ENCODE data around the gene SORCS2. TPM values are rescaled to one million over a fixed set of nuclear protein-coding genes. Genes with fewer than 3 reads are reported as not detected.

SORCS2 gene
- total RNA-seq, 4 donors from 2014 or later, result 2.0 to 7.4 (median 3.6) TPM

GRCh38 chr4:7425124-7425523 lies 232.8 kb downstream of the SORCS2 start:
- Histone ChIP-seq H3K27me3 (no peaks in the 10 kb centered on the region), H3K4me1 (peaks cover 0 to 9% (median 0%) of the 10 kb centered on the region in 3 donors), H3K9me3 (no peaks in the 10 kb centered on the region), H3K4me3 (no peak overlapping the region), H3K36me3 (no peaks in the 10 kb centered on the region), H3K27ac (no peak overlapping the region)
- TF ChIP-seq CTCF (IDR thresholded peaks at IDR 0.05), result no peak
- TF ChIP-seq POLR2AphosphoS5 (IDR thresholded peaks at IDR 0.05), result no peak
- TF ChIP-seq POLR2A (IDR thresholded peaks at IDR 0.05), result no peak
- no peak for TF ChIP-seq EP300 (IDR thresholded peaks at IDR 0.05)
- WGBS, 2 donors (ENCODE audit: low coverage in 1 of 2), result 78 to 92% methylated on average over 6 to 8 of the region's 13 CpGs
- ATAC-seq, result no peak

- TF ChIP-seq POLR2AphosphoS5 (IDR thresholded peaks at IDR 0.05), result no peak
- TF ChIP-seq POLR2A (IDR thresholded peaks at IDR 0.05), result no peak
- no peak for TF ChIP-seq CTCF (IDR thresholded peaks at IDR 0.05)
- TF ChIP-seq EP300 (IDR thresholded peaks at IDR 0.05), result no peak
- Histone ChIP-seq H3K4me1 (peaks cover 0 to 2% (median 0%) of the 10 kb centered on the region in 3 donors), H3K9me3 (no peaks in the 10 kb centered on the region), H3K4me3 (no peak overlapping the region), H3K27ac (no peak overlapping the region), H3K27me3 (no peaks in the 10 kb centered on the region), H3K36me3 (no peaks in the 10 kb centered on the region)
- WGBS, 2 donors (ENCODE audit: low coverage in 1 of 2), result 93% methylated on average over 3 of the region's 28 CpGs; no CpG with 5 or more reads in 1 of the 2 donors
- no peak for ATAC-seq
Measured at GRCh38 chr4:7425591-7426468, 233.5 kb downstream of the SORCS2 start.

GRCh38 chr4:7426525-7427171 lies 234.3 kb downstream of the SORCS2 start:
- TF ChIP-seq POLR2AphosphoS5 (IDR thresholded peaks at IDR 0.05) (no peak), CTCF (IDR thresholded peaks at IDR 0.05) (no peak), POLR2A (IDR thresholded peaks at IDR 0.05) (no peak), EP300 (IDR thresholded peaks at IDR 0.05) (no peak)
- ATAC-seq, result no peak
- Histone ChIP-seq H3K36me3 (no peaks in the 10 kb centered on the region), H3K4me1 (no peaks in the 10 kb centered on the region), H3K27ac (no peak overlapping the region), H3K4me3 (no peak overlapping the region), H3K9me3 (no peaks in the 10 kb centered on the region), H3K27me3 (no peaks in the 10 kb centered on the region)
- WGBS, 2 donors (ENCODE audit: low coverage in 1 of 2), result no CpG with 5 or more reads among the region's 20 CpGs

- no peaks in the 10 kb centered on the region for H3K36me3 ChIP-seq
- no peak for ATAC-seq
- H3K27me3 ChIP-seq, result no peaks in the 10 kb centered on the region
- H3K4me3 ChIP-seq, result no peak overlapping the region
- H3K27ac ChIP-seq, result no peak overlapping the region
- WGBS, 2 donors (ENCODE audit: low coverage in 1 of 2), result 60 to 72% methylated on average over 1 to 6 of the region's 10 CpGs
- no peaks in the 10 kb centered on the region for H3K4me1 ChIP-seq
- H3K9me3 ChIP-seq, result no peaks in the 10 kb centered on the region
- no peak for TF ChIP-seq CTCF (IDR thresholded peaks at IDR 0.05)
- no peak for TF ChIP-seq POLR2AphosphoS5 (IDR thresholded peaks at IDR 0.05)
- no peak for TF ChIP-seq EP300 (IDR thresholded peaks at IDR 0.05)
- no peak for TF ChIP-seq POLR2A (IDR thresholded peaks at IDR 0.05)
Measured at GRCh38 chr4:7427361-7427760, 235.0 kb downstream of the SORCS2 start.
